ENCODE results near the gene DNAJC3. TPM values are rescaled to one million over a fixed set of nuclear protein-coding genes. Genes with fewer than 3 reads are reported as not detected.
"Not testable (repeated sequence)": the region's sequence is repeated elsewhere in the genome, so short reads cannot be mapped to it uniquely, and the experiment has no call there.

Gene DNAJC3
- total RNA-seq, 1 donor from 2014 or later = 25.6 TPM

GRCh38 chr13:95712846-95713245 is 35.9 kb downstream of the DNAJC3 start:
- peaks cover 54% of the 10 kb centered on the region for H3K36me3 Mint-ChIP-seq (ENCODE audit: low read depth)
- H3K4me3 Mint-ChIP-seq, H3K27me3 Mint-ChIP-seq, H3K4me1 Mint-ChIP-seq, DNase-seq, H3K27ac Mint-ChIP-seq: not testable (repeated sequence)
- H3K9me3 Mint-ChIP-seq = peaks cover 17% of the 10 kb centered on the region
- intact Hi-C loops (cut with micrococcal nuclease) = loop anchor here (5.0 kb wide), 1 partner anchor 36 kb away; the partner anchor contains the start of gene DNAJC3

GRCh38 chr13:95713651-95714050 is 36.7 kb downstream of the DNAJC3 start:
- H3K9me3 Mint-ChIP-seq = peaks cover 18% of the 10 kb centered on the region
- intact Hi-C loops (cut with micrococcal nuclease) = loop anchor here (5.0 kb wide), 1 partner anchor 36 kb away; the partner anchor contains the start of gene DNAJC3
- no peaks in the 10 kb centered on the region for H3K27me3 Mint-ChIP-seq
- H3K4me3 Mint-ChIP-seq = no peak overlapping the region
- no peaks in the 10 kb centered on the region for H3K4me1 Mint-ChIP-seq
- DNase-seq = peak; percentile 36
- H3K36me3 Mint-ChIP-seq (ENCODE audit: low read depth) = peaks cover 53% of the 10 kb centered on the region
- H3K27ac Mint-ChIP-seq = no peak overlapping the region

GRCh38 chr13:95714142-95714832 is 37.3 kb downstream of the DNAJC3 start:
- Mint-ChIP-seq H3K27me3 (no peaks in the 10 kb centered on the region), H3K4me1 (no peaks in the 10 kb centered on the region), H3K36me3 (ENCODE audit: low read depth) (peaks cover 56% of the 10 kb centered on the region), H3K9me3 (peaks cover 22% of the 10 kb centered on the region), H3K27ac (no peak overlapping the region), H3K4me3 (no peak overlapping the region)
- no peak for DNase-seq
- intact Hi-C loops (cut with micrococcal nuclease) = loop anchor here (5.0 kb wide), 1 partner anchor 37 kb away; the partner anchor contains the start of gene DNAJC3

- Mint-ChIP-seq H3K4me1 (no peaks in the 10 kb centered on the region), H3K36me3 (ENCODE audit: low read depth) (peaks cover 44% of the 10 kb centered on the region)
- intact Hi-C loops (cut with micrococcal nuclease) = no loop called here
These were observed 39.3 kb downstream of the DNAJC3 start for GRCh38 chr13:95716231-95716630.

GRCh38 chr13:95722241-95722640 is 45.3 kb downstream of the DNAJC3 start:
- H3K36me3 Mint-ChIP-seq (ENCODE audit: low read depth) = peaks cover 39% of the 10 kb centered on the region
- no peaks in the 10 kb centered on the region for H3K27me3 Mint-ChIP-seq
- intact Hi-C loops (cut with micrococcal nuclease) = no loop called here
- H3K4me1 Mint-ChIP-seq = peaks cover 6% of the 10 kb centered on the region
- no peak for DNase-seq
- H3K4me3 Mint-ChIP-seq = no peak overlapping the region
- no peak overlapping the region for H3K27ac Mint-ChIP-seq
- H3K9me3 Mint-ChIP-seq = peaks cover 6% of the 10 kb centered on the region

More at GRCh38 chr13:95716231-95716630, 39.3 kb downstream of the DNAJC3 start:
- Mint-ChIP-seq H3K27ac (no peak overlapping the region), H3K27me3 (no peaks in the 10 kb centered on the region), H3K4me3 (no peak overlapping the region), H3K9me3 (peaks cover 22% of the 10 kb centered on the region)
- DNase-seq = no peak

GRCh38 chr13:95723438-95723837 is 46.5 kb downstream of the DNAJC3 start:
- DNase-seq = no peak
- intact Hi-C loops (cut with micrococcal nuclease) = no loop called here

GRCh38 chr13:95724252-95724651 is 47.3 kb downstream of the DNAJC3 start:
- Mint-ChIP-seq H3K9me3 (no peaks in the 10 kb centered on the region), H3K27ac (no peak overlapping the region), H3K4me1 (peaks cover 10% of the 10 kb centered on the region), H3K36me3 (ENCODE audit: low read depth) (peaks cover 41% of the 10 kb centered on the region), H3K4me3 (no peak overlapping the region), H3K27me3 (no peaks in the 10 kb centered on the region)
- DNase-seq = no peak
- intact Hi-C loops (cut with micrococcal nuclease) = no loop called here

More at GRCh38 chr13:95723438-95723837, 46.5 kb downstream of the DNAJC3 start:
- Mint-ChIP-seq H3K27me3 (no peaks in the 10 kb centered on the region), H3K27ac (no peak overlapping the region), H3K4me3 (no peak overlapping the region), H3K9me3 (peaks cover 5% of the 10 kb centered on the region), H3K4me1 (peaks cover 6% of the 10 kb centered on the region), H3K36me3 (ENCODE audit: low read depth) (peaks cover 41% of the 10 kb centered on the region)

- Mint-ChIP-seq H3K27ac (no peak overlapping the region), H3K9me3 (peaks cover 5% of the 10 kb centered on the region), H3K36me3 (ENCODE audit: low read depth) (peaks cover 60% of the 10 kb centered on the region), H3K4me3 (no peak overlapping the region), H3K27me3 (no peaks in the 10 kb centered on the region), H3K4me1 (peaks cover 18% of the 10 kb centered on the region)
- intact Hi-C loops (cut with micrococcal nuclease) = no loop called here
- no peak for DNase-seq
These were observed 49.9 kb downstream of the DNAJC3 start for GRCh38 chr13:95726876-95727275.

- Mint-ChIP-seq H3K4me3 (no peak overlapping the region), H3K9me3 (peaks cover 14% of the 10 kb centered on the region), H3K4me1 (peaks cover 12% of the 10 kb centered on the region), H3K27me3 (no peaks in the 10 kb centered on the region), H3K36me3 (ENCODE audit: low read depth) (peaks cover 70% of the 10 kb centered on the region), H3K27ac (no peak overlapping the region)
- DNase-seq = no peak
- intact Hi-C loops (cut with micrococcal nuclease) = no loop called here
These were observed 52.0 kb downstream of the DNAJC3 start for GRCh38 chr13:95728957-95729356.

GRCh38 chr13:95734124-95734523 is 57.2 kb downstream of the DNAJC3 start:
- intact Hi-C loops (cut with micrococcal nuclease) = no loop called here
- H3K4me1 Mint-ChIP-seq = peaks cover 9% of the 10 kb centered on the region
- DNase-seq = no peak
- peaks cover 19% of the 10 kb centered on the region for H3K9me3 Mint-ChIP-seq
- H3K4me3 Mint-ChIP-seq = no peak overlapping the region
- H3K36me3 Mint-ChIP-seq (ENCODE audit: low read depth) = peaks cover 44% of the 10 kb centered on the region
- no peak overlapping the region for H3K27ac Mint-ChIP-seq
- H3K27me3 Mint-ChIP-seq = no peaks in the 10 kb centered on the region

- H3K4me1 Mint-ChIP-seq; intact Hi-C loops (cut with micrococcal nuclease); H3K27ac Mint-ChIP-seq; H3K4me3 Mint-ChIP-seq; H3K9me3 Mint-ChIP-seq; DNase-seq; H3K27me3 Mint-ChIP-seq: not testable (repeated sequence)
- peaks cover 10% of the 10 kb centered on the region for H3K36me3 Mint-ChIP-seq (ENCODE audit: low read depth)
These were observed 63.4 kb downstream of the DNAJC3 start for GRCh38 chr13:95740071-95740978.

GRCh38 chr13:95740979-95741320 is 64.0 kb downstream of the DNAJC3 start:
- H3K9me3 Mint-ChIP-seq = peaks cover 5% of the 10 kb centered on the region
- H3K36me3 Mint-ChIP-seq (ENCODE audit: low read depth) = peaks cover 10% of the 10 kb centered on the region
- H3K4me1 Mint-ChIP-seq = peaks cover 7% of the 10 kb centered on the region
- intact Hi-C loops (cut with micrococcal nuclease) = no loop called here
- H3K27me3 Mint-ChIP-seq = no peaks in the 10 kb centered on the region
- H3K27ac Mint-ChIP-seq = no peak overlapping the region
- no peak overlapping the region for H3K4me3 Mint-ChIP-seq
- DNase-seq = no peak

GRCh38 chr13:95741584-95742563 is 64.9 kb downstream of the DNAJC3 start:
- Mint-ChIP-seq H3K27ac (no peak overlapping the region), H3K4me3 (no peak overlapping the region), H3K36me3 (ENCODE audit: low read depth) (peaks cover 10% of the 10 kb centered on the region), H3K9me3 (peaks cover 5% of the 10 kb centered on the region), H3K4me1 (peaks cover 7% of the 10 kb centered on the region), H3K27me3 (no peaks in the 10 kb centered on the region)
- no peak for DNase-seq
- intact Hi-C loops (cut with micrococcal nuclease) = no loop called here

Measured in activated CD4-positive, alpha-beta T cell treated with anti-CD3 and anti-CD28 coated beads, Interleukin-2, amount 10 ng/mL, durations not matched to agents 24 days and 14 days (primary cell).